ENCODE measurements around the gene E2F2. TPM values are rescaled to one million over a fixed set of nuclear protein-coding genes. Genes with fewer than 3 reads are reported as not detected.

E2F2 gene
- total RNA-seq, 4 donors from 2014 or later = 0.40 TPM; not detected in 3

- H3K4me1 ChIP-seq = peaks cover 38 to 56% of the 10 kb centered on the region in 2 donors
Observed at GRCh38 chr1:23470282-23471070, 60.6 kb downstream of the E2F2 start.

DNA sequence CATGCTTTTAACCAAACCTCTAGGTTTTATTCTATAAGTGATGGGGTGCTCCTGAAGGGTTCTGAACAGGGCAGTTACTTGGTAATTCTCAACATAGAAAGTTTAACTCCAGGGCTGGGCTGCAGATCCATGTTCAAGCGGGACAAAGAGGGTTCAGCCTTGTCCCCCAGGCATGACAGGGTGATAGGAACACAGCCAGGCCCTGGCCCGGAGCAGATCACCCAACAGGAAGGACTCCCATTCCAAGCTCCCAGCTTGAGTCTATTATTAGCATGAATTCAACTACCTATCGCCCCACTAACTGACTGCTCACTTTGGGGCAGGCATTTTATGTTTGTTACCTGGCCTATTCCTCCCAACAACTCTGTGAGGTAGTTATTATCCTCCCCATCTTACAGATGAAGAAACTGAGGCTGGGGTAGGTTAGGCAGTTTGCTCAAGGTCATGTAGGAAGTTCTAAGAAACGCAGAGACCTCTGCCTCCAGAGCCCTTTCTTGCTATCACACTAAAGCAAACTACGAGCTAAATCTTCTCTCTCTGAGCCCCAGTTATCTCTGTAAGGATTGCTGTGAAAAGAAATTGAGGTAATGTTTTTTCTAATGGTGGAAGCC is 61.6 kb downstream of the E2F2 start:
- Histone ChIP-seq H3K4me3 (no peak overlapping the region), H3K4me1 (peaks cover 29 to 46% of the 10 kb centered on the region in 2 donors), H3K9me3 (no peaks in the 10 kb centered on the region), H3K27ac (peak overlapping the region; percentile 4 to 58 (median 46)), H3K27me3 (no peaks in the 10 kb centered on the region), H3K36me3 (no peaks in the 10 kb centered on the region)
- TF ChIP-seq POLR2A (IDR thresholded peaks at IDR 0.05) = no peak
- TF ChIP-seq, protein P1, sequence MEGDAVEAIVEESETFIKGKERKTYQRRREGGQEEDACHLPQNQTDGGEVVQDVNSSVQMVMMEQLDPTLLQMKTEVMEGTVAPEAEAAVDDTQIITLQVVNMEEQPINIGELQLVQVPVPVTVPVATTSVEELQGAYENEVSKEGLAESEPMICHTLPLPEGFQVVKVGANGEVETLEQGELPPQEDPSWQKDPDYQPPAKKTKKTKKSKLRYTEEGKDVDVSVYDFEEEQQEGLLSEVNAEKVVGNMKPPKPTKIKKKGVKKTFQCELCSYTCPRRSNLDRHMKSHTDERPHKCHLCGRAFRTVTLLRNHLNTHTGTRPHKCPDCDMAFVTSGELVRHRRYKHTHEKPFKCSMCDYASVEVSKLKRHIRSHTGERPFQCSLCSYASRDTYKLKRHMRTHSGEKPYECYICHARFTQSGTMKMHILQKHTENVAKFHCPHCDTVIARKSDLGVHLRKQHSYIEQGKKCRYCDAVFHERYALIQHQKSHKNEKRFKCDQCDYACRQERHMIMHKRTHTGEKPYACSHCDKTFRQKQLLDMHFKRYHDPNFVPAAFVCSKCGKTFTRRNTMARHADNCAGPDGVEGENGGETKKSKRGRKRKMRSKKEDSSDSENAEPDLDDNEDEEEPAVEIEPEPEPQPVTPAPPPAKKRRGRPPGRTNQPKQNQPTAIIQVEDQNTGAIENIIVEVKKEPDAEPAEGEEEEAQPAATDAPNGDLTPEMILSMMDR (IDR thresholded peaks at IDR 0.05 in 4 of 5, conservative IDR thresholded peaks at IDR 0.05 in 1 of 5) = no peak
- no peak for ATAC-seq
- in situ Hi-C loops (cut with MboI; ENCODE audit: low sequenced_read_pairs in 4 of 4) (no loop called here), intact Hi-C loops (cut with DNase I; ENCODE audit: low total_unique reads) (no loop called here)
- no peak for DNase-seq

More at GRCh38 chr1:23470282-23471070, 60.6 kb downstream of the E2F2 start:
- H3K9me3 ChIP-seq = no peaks in the 10 kb centered on the region
- H3K4me3 ChIP-seq = no peak overlapping the region
- DNase-seq (peak in 1 of 2 donors; percentile 60), ATAC-seq (peak; percentile 17 to 39)
- H3K27me3 ChIP-seq = no peaks in the 10 kb centered on the region
- no peak for TF ChIP-seq POLR2A (IDR thresholded peaks at IDR 0.05)
- TF ChIP-seq, protein P1 (IDR thresholded peaks at IDR 0.05 in 4 of 5, conservative IDR thresholded peaks at IDR 0.05 in 1 of 5) = no peak
- in situ Hi-C loops (cut with MboI; ENCODE audit: low sequenced_read_pairs in 4 of 4) = no loop called here
- H3K27ac ChIP-seq = peak overlapping the region; percentile 36 to 58 (median 55)
- intact Hi-C loops (cut with DNase I; ENCODE audit: low total_unique reads) = no loop called here
- H3K36me3 ChIP-seq = no peaks in the 10 kb centered on the region

DNA sequence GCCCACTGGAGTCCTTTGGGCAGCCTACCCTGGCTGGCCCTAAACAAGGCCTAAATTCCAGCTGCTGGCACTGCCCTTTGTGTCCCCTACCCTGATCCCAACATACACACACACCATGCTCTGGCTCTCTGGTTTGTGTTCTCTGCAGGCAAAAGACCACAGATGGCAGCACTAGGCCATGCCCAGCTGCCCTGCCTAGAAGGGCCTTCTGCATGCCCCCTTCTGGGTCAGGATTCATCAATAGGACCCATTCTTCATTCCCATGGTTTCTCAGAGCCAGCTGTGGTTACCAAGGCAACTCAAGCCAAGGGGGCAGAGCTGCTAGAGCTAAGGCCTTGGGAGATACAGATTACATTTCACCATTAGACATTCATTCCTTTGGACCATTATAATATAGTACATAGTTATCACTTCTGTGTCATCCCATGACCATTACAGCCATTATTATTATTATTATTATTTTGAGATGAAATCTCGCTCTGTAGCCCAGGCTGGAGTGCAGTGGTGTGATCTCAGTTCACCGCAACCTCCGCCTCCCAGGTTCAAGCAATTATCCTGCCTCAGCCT is 64.5 kb downstream of the E2F2 start:
- H3K9me3 ChIP-seq = no peaks in the 10 kb centered on the region
- H3K27ac ChIP-seq = no peak overlapping the region
- TF ChIP-seq, protein P1 (IDR thresholded peaks at IDR 0.05 in 4 of 5, conservative IDR thresholded peaks at IDR 0.05 in 1 of 5) = no peak
- no peak for TF ChIP-seq POLR2A (IDR thresholded peaks at IDR 0.05)
- peaks cover 23 to 27% of the 10 kb centered on the region in 2 donors for H3K4me1 ChIP-seq
- no peak overlapping the region for H3K4me3 ChIP-seq
- ATAC-seq = no peak
- in situ Hi-C loops (cut with MboI; ENCODE audit: low sequenced_read_pairs in 4 of 4) (no loop called here), intact Hi-C loops (cut with DNase I; ENCODE audit: low total_unique reads) (no loop called here)
- no peaks in the 10 kb centered on the region for H3K36me3 ChIP-seq
- DNase-seq = no peak
- H3K27me3 ChIP-seq = no peaks in the 10 kb centered on the region

DNA sequence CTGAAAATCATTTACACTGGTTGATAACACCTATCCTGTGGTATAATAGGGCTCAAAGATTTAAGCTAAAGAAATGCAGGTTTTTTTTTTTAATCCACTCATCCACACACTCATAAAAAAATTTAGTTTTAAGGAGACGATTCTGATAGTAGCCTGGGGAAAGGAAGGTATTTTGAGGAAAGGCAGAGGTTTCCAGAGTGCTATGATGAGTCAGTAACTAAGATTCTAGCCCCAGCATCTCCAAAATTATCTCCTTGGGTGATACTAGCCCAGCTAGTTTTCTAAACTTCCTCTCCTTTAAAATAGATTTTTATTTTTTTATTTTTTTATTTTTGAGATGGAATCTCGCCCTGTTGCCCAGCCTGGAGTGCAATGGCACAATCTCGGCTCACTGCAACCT is 67.7 kb downstream of the E2F2 start:
- in situ Hi-C loops (cut with MboI; ENCODE audit: low sequenced_read_pairs in 4 of 4) = no loop called here
- H3K4me1 ChIP-seq = peaks cover 0 to under 1% of the 10 kb centered on the region in 2 donors
- no peak for ATAC-seq
- no peak overlapping the region for H3K4me3 ChIP-seq
- H3K27ac ChIP-seq = no peak overlapping the region
- intact Hi-C loops (cut with DNase I; ENCODE audit: low total_unique reads) = no loop called here
- TF ChIP-seq, protein P1 (IDR thresholded peaks at IDR 0.05 in 4 of 5, conservative IDR thresholded peaks at IDR 0.05 in 1 of 5) = no peak
- TF ChIP-seq POLR2A (IDR thresholded peaks at IDR 0.05) = no peak
- H3K9me3 ChIP-seq = no peaks in the 10 kb centered on the region
- DNase-seq = no peak
- no peaks in the 10 kb centered on the region for H3K36me3 ChIP-seq
- no peaks in the 10 kb centered on the region for H3K27me3 ChIP-seq

Measured in gastrocnemius medialis (tissue), 4 donors.